SJSA1 (cell line): ENCODE data around the gene TLL1. TPM values are rescaled to one million over a fixed set of nuclear protein-coding genes. Genes with fewer than 3 reads are reported as not detected.

Source experiments
- DNase-seq, 2 experiments: peaks; one replicate each; pipeline ENCODE4 v3.0.0-alpha.2; 2015 to 2020; ENCODE audit warnings: low spot score in 2 of 2, low read depth in 1 of 2
- H3K27ac ChIP-seq: fragments of 250-450 bp; sonication (Bioruptor Pico); 2 replicates; pipeline ENCODE4 v1.5.1; 2020; ENCODE audit warnings: mild to moderate bottlenecking, moderate library complexity
- H3K27me3 ChIP-seq: fragments of 250-450 bp; sonication (Bioruptor Pico); replicated peaks from 2 replicates; pipeline ENCODE4 v1.5.1; 2020; ENCODE audit warnings: mild to moderate bottlenecking, moderate library complexity
- H3K36me3 ChIP-seq: fragments of 250-450 bp; sonication (Bioruptor Pico); 2 replicates; pipeline ENCODE4 v1.5.1; 2020; ENCODE audit warnings: mild to moderate bottlenecking
- H3K4me1 ChIP-seq: fragments of 250-450 bp; sonication (Bioruptor Pico); replicated peaks from 2 replicates; pipeline ENCODE4 v1.6.1; 2021; ENCODE audit warnings: mild to moderate bottlenecking
- H3K4me3 ChIP-seq: fragments of 250-450 bp; sonication (Bioruptor Pico); 2 replicates; pipeline ENCODE4 v1.5.1; 2020; ENCODE audit warnings: mild to moderate bottlenecking
- H3K9me3 ChIP-seq: fragments of 250-450 bp; sonication (Bioruptor Pico); replicated peaks from 2 replicates; pipeline ENCODE4 v1.5.1; 2020; ENCODE audit warnings: mild to moderate bottlenecking
- total RNA-seq: library from RNA; depleted of rRNA; stranded (reverse); fragments of >200 nt; shearing (Covaris generic); gene quantifications from 2 replicates; pipeline ENCODE4 v1.2.3, GENCODE V29; 2014

TLL1 gene
- total RNA-seq, 1 experiment from 2014 or later, result not detected

DNA sequence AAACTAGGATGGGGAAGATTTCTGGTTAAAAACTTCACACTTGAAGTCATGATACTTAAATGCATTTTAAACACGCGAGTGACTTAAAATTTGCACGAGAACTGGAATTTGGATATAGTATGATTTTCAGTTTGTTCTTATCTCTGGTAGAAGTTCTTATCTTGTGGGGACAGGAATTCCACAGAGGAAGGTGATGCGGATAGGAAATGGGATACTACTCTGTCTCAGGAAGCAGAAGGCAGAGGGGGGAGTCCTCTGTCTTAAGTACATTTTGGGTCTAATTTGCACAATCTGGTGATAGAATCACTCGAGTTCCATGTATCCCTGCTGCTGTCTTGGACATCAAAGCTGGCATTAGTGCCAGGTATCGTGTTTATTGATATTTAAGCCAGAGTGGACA lies 53.3 kb downstream of the TLL1 start:
- Histone ChIP-seq H3K27ac (no peak overlapping the region), H3K4me3 (no peak overlapping the region), H3K36me3 (no peaks in the 10 kb centered on the region), H3K27me3 (no peaks in the 10 kb centered on the region), H3K9me3 (no peaks in the 10 kb centered on the region), H3K4me1 (no peaks in the 10 kb centered on the region)
- DNase-seq, result no peak

- no peaks in the 10 kb centered on the region for H3K9me3 ChIP-seq
- H3K4me1 ChIP-seq, result no peaks in the 10 kb centered on the region
- H3K27ac ChIP-seq, result no peak overlapping the region
- DNase-seq, result no peak
- no peaks in the 10 kb centered on the region for H3K36me3 ChIP-seq
- no peak overlapping the region for H3K4me3 ChIP-seq
- no peaks in the 10 kb centered on the region for H3K27me3 ChIP-seq
Observed at GRCh38 chr4:165927366-165927765, 54.3 kb downstream of the TLL1 start.

- Histone ChIP-seq H3K4me3 (no peak overlapping the region), H3K4me1 (no peaks in the 10 kb centered on the region), H3K27ac (no peak overlapping the region), H3K36me3 (no peaks in the 10 kb centered on the region), H3K27me3 (no peaks in the 10 kb centered on the region), H3K9me3 (no peaks in the 10 kb centered on the region)
- no peak for DNase-seq
Observed at GRCh38 chr4:165927815-165928214, 54.8 kb downstream of the TLL1 start.

GRCh38 chr4:165928601-165929000 lies 55.6 kb downstream of the TLL1 start:
- H3K27ac ChIP-seq, result no peak overlapping the region
- no peak for DNase-seq
- no peaks in the 10 kb centered on the region for H3K27me3 ChIP-seq

GRCh38 chr4:165929662-165930061 lies 56.6 kb downstream of the TLL1 start:
- no peaks in the 10 kb centered on the region for H3K9me3 ChIP-seq
- H3K4me3 ChIP-seq, result no peak overlapping the region
- no peaks in the 10 kb centered on the region for H3K36me3 ChIP-seq
- no peaks in the 10 kb centered on the region for H3K4me1 ChIP-seq
- DNase-seq, result no peak
- no peak overlapping the region for H3K27ac ChIP-seq
- H3K27me3 ChIP-seq, result no peaks in the 10 kb centered on the region

More at GRCh38 chr4:165928601-165929000, 55.6 kb downstream of the TLL1 start:
- Histone ChIP-seq H3K4me1 (no peaks in the 10 kb centered on the region), H3K9me3 (no peaks in the 10 kb centered on the region), H3K36me3 (no peaks in the 10 kb centered on the region), H3K4me3 (no peak overlapping the region)

DNA sequence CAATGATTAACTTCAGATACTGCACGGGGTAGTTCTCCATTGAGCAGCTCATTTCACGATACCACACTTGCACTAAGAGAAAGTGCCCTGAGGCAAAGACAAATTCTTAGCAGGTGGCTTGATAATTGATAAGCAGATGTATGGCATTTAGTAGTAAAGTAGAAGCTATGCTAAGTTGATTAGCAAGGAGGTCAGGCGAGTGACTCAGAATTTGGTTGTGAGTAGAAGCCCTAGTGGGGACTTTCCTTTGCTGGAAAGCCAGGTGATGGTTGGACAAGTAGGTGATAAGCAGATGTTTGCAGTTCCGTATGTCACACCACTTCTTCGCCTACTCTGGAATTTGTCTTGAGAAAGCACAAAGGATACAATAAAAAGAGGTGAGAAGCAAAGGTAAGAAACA lies 58.7 kb downstream of the TLL1 start:
- H3K4me1 ChIP-seq, result no peaks in the 10 kb centered on the region
- no peak for DNase-seq
- H3K27me3 ChIP-seq, result no peaks in the 10 kb centered on the region
- H3K4me3 ChIP-seq, result no peak overlapping the region
- H3K9me3 ChIP-seq, result no peaks in the 10 kb centered on the region
- H3K36me3 ChIP-seq, result no peaks in the 10 kb centered on the region
- no peak overlapping the region for H3K27ac ChIP-seq

- no peaks in the 10 kb centered on the region for H3K27me3 ChIP-seq
Observed at GRCh38 chr4:165944900-165945299, 71.9 kb downstream of the TLL1 start.

GRCh38 chr4:165945991-165946390 lies 73.0 kb downstream of the TLL1 start:
- H3K36me3 ChIP-seq, result no peaks in the 10 kb centered on the region
- H3K9me3 ChIP-seq, result no peaks in the 10 kb centered on the region; the same call in 1 of the 2 replicates
- no peak overlapping the region for H3K4me3 ChIP-seq
- no peaks in the 10 kb centered on the region for H3K4me1 ChIP-seq
- no peak overlapping the region for H3K27ac ChIP-seq
- DNase-seq, result no peak
- H3K27me3 ChIP-seq, result no peaks in the 10 kb centered on the region

More at GRCh38 chr4:165944900-165945299, 71.9 kb downstream of the TLL1 start:
- Histone ChIP-seq H3K4me1 (no peaks in the 10 kb centered on the region), H3K27ac (no peak overlapping the region), H3K9me3 (no peaks in the 10 kb centered on the region; the same call in 1 of the 2 replicates), H3K4me3 (no peak overlapping the region), H3K36me3 (no peaks in the 10 kb centered on the region)
- no peak for DNase-seq

- Histone ChIP-seq H3K27me3 (no peaks in the 10 kb centered on the region), H3K27ac (no peak overlapping the region), H3K9me3 (no peaks in the 10 kb centered on the region; the same call in 1 of the 2 replicates), H3K4me3 (no peak overlapping the region), H3K36me3 (no peaks in the 10 kb centered on the region), H3K4me1 (no peaks in the 10 kb centered on the region)
- DNase-seq, result no peak
Observed at GRCh38 chr4:165947019-165947418, 74.0 kb downstream of the TLL1 start.

DNA sequence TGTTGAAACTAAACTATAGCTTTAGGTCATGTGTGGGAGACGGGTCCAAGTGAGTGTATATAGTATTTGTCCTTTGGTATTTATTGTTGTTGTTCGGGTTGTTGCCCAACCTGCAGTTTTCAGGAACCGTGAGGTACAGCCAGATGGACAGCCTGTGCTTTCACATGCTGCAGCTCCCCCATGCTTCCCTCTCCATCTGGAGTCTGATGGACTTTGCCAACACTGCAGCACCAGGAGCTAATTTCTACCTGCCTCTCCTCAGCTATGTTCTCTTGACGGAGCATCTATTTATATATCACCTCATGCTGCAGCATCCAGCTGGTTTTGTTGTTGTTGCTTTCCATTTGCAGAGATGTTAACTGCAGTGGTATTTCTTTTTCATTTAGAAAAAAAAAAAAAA lies 80.1 kb downstream of the TLL1 start:
- Histone ChIP-seq H3K27ac (no peak overlapping the region), H3K4me1 (no peaks in the 10 kb centered on the region), H3K9me3 (no peaks in the 10 kb centered on the region; the same call in 1 of the 2 replicates), H3K27me3 (no peaks in the 10 kb centered on the region), H3K36me3 (no peaks in the 10 kb centered on the region), H3K4me3 (no peak overlapping the region)
- DNase-seq, result no peak

DNA sequence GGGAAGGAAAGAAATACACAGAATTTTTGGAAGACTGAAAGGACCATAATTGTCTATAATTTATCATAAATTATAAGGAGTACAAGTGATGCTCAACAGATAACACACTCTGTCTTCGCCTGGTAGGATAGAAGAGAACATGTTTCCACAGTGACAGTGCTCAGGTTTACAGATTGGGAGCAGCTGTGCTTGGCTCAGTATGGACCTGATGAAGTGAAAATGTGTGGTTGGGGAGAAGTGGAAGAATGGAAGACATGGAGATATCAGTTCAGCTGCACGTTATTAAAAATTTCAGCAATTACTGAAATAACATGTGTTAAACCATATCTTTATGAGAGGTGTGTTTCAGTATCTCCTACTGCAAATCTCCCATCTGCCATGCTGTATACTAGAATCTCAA lies 90.6 kb downstream of the TLL1 start:
- no peak overlapping the region for H3K27ac ChIP-seq
- H3K4me1 ChIP-seq, result no peaks in the 10 kb centered on the region
- H3K36me3 ChIP-seq, result no peaks in the 10 kb centered on the region
- H3K9me3 ChIP-seq, result no peaks in the 10 kb centered on the region
- H3K4me3 ChIP-seq, result no peak overlapping the region
- no peaks in the 10 kb centered on the region for H3K27me3 ChIP-seq
- no peak for DNase-seq

GRCh38 chr4:165964591-165964990 lies 91.6 kb downstream of the TLL1 start:
- H3K4me3 ChIP-seq, result no peak overlapping the region
- H3K9me3 ChIP-seq, result no peaks in the 10 kb centered on the region
- DNase-seq, result no peak
- H3K36me3 ChIP-seq, result no peaks in the 10 kb centered on the region
- no peaks in the 10 kb centered on the region for H3K27me3 ChIP-seq
- no peaks in the 10 kb centered on the region for H3K4me1 ChIP-seq
- no peak overlapping the region for H3K27ac ChIP-seq

DNA sequence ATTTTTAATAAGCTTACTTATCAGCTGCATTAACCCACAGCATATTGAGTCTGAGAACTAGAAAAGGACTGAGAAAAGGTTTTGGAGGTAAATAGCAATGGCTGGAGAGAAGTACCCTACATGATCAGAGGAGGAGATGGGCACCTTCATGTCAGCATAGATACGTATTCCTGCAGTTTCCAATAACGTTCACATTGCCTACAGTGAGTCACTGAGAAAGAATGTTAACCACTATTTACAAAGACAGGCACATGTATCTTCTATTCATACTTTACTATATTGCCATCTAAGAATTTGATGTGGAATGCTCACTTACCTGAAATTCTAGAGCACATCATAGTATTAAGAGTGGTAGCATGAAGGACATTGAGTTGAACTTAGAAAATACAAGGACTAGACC lies 92.5 kb downstream of the TLL1 start:
- no peak for DNase-seq
- Histone ChIP-seq H3K4me3 (no peak overlapping the region), H3K27me3 (no peaks in the 10 kb centered on the region), H3K4me1 (no peaks in the 10 kb centered on the region), H3K9me3 (no peaks in the 10 kb centered on the region), H3K27ac (no peak overlapping the region), H3K36me3 (no peaks in the 10 kb centered on the region)

DNA sequence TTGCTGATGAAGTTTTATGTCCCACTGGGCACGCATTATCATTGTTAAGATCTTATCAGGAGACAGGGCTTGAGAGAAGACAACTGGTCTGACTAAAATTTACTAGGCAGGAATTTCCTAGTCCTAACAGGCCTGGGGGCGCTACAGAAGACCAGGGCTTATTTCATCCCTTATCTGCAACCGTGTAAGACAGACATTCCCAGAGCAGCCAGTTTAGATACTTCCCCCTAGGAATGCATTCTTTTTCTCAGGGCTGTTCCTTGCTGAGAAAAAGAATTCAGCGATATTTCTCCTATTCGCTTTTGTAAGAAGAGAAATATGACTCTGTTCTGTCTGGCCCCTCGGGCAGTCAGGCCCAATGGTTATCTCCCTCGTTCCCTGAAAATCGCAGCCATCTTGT lies 93.8 kb downstream of the TLL1 start:
- DNase-seq, result no peak
- H3K4me1 ChIP-seq, result no peaks in the 10 kb centered on the region
- H3K27me3 ChIP-seq, result no peaks in the 10 kb centered on the region
- H3K9me3 ChIP-seq, result no peaks in the 10 kb centered on the region
- no peak overlapping the region for H3K27ac ChIP-seq
- no peak overlapping the region for H3K4me3 ChIP-seq
- H3K36me3 ChIP-seq, result no peaks in the 10 kb centered on the region

DNA sequence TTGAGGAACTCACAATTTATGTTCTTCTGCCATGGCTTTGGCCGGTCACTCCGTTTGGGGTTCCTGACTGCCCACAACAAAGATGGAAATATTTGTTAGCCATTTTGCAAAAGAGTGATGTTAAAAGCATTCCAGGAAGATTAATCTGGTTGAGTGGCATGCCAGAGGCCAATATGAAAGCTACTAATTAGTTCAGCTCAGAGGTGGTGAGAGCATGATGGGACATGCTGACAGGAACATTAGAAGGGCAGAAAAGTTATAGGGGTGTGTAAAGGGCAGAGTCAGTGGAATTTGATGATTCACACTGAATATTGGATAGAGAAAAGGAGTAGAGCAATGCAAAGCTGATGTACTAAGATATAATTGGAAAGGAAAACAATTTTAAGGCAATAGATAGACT lies 94.4 kb downstream of the TLL1 start:
- H3K4me1 ChIP-seq, result no peaks in the 10 kb centered on the region
- DNase-seq, result no peak
- no peaks in the 10 kb centered on the region for H3K36me3 ChIP-seq
- H3K9me3 ChIP-seq, result no peaks in the 10 kb centered on the region
- no peak overlapping the region for H3K27ac ChIP-seq
- no peak overlapping the region for H3K4me3 ChIP-seq
- H3K27me3 ChIP-seq, result no peaks in the 10 kb centered on the region
